ENCODE results near the gene NPPC. TPM values are rescaled to one million over a fixed set of nuclear protein-coding genes. Genes with fewer than 3 reads are reported as not detected.
A peak's percentile ranks its signal among the peaks of the same experiment; 100 is the strongest.

The NPPC gene
- total RNA-seq, 1 experiment from 2014 or later, result not detected

DNA sequence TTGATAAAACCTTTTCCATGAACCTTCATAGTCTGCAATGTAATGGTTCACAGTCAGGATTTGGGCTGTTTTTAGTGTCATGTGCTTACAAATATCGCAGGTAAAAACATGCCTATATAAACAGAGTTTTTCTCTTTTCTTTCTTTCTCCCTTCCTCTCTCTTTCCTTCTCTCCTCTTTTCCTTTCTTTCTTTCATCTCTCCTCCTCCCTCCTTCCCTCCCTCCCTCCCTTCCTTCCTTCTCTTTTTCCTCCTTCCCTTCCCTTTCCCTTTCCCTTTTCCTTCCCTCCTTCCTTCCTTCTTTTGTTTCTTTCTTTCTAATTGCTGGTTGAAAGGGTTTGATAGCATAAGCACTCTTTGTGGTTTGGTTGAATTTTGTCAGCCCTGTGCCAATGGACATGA lies 9.6 kb upstream of the NPPC start:
- no peak for DNase-seq (ENCODE audit: low read depth)

DNA sequence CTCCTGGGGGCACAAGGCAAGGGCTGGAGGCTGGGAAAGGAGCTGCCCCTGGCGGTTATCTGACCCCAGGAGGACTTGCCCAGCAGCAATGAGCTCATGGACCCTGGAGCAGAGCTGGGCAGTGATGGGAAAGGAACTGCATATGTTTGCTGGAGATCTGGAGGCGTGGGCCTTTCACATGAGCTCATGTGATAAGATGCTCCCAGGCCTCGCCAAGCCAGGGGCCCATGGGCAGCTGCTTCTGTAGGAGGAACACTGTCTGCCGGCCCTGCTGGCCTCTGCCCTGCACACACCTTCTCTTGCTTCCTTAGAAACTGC lies 9.0 kb upstream of the NPPC start:
- DNase-seq (ENCODE audit: low read depth), result no peak

DNA sequence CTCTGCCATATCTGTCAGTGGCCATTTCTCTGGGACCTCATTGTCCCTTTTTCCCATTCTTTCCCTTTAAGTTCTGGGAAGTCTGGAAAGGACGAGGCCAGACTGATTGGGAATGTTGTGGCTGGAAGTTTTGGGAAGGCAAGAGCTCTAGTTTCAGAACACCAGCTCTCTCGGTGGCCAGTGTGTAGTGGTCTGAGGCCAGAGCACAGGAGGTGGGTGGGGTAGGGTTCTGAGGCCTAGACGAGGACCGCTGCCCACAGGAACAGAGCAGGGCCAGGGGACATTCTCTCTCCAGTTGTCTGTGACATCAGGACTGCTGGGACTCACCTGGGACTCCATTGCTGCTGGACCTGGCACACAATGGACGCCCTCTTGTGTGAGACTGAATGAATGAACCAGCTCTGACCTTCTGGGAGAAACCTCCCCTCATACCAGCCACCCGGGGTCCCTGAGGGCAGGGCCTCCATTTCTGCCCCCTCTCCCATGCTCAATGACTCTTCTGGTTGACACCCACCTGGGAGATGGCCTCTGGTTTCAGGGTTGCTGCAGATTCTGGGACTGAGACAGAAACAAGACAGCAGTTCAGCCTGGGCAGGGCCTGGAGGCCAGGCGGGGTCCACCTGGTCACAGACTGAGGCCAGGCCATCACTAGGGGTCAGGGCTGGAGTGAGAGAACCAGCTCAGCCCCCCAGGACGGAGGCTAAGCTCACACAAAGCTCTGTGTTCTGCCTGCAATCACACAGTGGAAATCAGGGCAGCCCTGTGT lies 8.4 kb upstream of the NPPC start:
- no peak for DNase-seq (ENCODE audit: low read depth)

DNA sequence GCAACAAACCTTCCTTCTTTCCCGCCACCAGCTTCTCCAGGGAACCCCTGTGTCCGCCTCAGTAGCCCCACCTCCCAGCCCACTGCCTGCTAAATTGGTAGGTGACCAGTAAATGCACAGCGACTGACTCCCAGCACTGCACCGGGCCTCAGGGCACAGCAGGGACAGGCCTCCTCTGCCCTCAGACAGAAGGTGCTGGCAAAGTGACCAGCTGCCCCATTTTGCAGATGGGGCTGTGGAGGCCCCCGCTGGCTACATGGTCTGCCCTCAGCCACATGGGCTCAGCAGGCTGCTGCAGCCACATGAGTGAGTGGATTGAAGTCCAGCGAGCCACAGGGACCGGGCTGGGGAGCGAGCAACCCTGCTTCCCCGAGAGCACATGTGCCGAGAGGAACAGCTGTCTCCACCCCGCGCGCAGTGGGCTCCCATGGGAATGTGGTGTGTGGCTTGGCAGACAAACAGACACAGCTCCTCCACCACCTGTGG lies 7.8 kb upstream of the NPPC start:
- DNase-seq (ENCODE audit: low read depth), result no peak

DNA sequence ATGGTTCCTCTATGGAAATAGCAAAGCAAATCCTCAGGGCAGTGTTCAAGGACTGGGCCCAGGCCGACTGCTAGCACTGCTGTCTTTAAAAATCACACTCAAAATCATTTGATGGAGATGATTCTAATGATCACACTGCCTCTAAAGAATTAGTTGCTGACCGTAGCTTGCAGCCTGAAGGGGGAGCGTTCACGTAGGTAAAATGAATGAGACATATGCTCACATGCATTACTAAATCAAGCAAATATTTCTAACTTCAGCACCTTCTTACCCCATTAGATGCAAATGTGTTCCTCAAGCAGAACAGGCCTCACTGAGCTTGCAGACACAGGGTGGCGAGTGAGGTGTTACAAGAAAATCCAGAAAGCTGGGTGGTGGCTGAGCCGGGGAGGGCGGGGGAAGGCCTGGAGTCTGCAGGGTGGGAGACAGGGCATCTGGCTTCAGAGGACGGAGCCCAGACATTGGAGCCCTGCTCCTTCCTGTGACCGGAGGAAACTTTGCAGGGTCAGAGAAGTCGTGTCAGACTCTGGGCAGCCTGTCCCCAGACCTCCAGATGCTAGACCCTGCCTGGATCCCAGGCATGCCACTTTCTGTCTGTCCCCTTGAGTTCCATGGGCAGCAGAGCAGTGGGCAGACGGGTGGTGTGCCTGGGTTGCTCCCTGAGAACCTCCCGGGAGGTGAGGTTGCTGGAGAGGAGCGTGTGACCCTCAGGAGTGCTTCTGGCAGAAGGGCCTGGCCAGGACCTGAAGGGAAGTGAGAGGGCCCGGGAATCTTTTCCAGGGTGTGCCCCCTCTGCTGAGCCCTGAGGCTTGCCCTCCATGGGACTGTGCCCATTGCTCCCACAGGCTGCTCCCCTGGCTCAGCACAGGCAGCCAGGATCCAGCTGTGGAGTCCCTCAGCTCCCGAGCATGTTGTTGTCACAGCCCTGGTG lies 7.1 kb upstream of the NPPC start:
- no peak for DNase-seq (ENCODE audit: low read depth)

DNA sequence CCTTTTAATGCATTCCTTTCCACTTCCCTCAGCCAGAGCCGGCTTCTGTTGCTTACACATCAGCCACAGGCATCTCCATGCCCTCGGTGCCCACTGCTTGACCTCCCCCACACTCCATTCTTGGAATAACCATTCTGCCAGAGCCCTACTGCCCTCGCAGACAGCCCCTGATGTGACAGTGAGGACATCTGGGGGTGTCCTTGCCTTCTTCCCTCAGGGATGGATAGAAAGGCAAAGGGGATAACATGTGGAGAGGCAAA lies 6.4 kb upstream of the NPPC start:
- DNase-seq (ENCODE audit: low read depth), result peak; percentile 50

DNA sequence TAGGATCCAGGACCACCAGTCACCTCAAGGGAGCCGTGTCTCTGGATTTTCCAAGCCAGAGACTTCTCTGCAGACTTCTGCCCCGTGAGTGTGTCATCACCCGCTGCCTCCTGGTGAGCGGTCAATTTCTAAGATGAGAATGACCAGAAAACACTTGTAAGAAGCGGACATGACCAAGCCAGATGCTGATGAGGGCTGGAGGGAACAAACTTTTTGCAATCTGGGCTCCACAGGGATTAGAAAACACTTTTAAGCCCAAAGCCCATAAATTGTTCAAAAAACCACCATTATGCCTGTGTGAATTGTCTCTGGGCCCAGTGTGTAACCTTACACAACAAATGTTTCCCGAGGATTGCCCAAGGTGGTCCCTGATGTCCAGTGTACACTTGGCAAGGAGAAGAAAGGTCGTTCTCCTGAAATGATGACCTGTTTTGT lies 5.3 kb upstream of the NPPC start:
- DNase-seq (ENCODE audit: low read depth), result no peak

DNA sequence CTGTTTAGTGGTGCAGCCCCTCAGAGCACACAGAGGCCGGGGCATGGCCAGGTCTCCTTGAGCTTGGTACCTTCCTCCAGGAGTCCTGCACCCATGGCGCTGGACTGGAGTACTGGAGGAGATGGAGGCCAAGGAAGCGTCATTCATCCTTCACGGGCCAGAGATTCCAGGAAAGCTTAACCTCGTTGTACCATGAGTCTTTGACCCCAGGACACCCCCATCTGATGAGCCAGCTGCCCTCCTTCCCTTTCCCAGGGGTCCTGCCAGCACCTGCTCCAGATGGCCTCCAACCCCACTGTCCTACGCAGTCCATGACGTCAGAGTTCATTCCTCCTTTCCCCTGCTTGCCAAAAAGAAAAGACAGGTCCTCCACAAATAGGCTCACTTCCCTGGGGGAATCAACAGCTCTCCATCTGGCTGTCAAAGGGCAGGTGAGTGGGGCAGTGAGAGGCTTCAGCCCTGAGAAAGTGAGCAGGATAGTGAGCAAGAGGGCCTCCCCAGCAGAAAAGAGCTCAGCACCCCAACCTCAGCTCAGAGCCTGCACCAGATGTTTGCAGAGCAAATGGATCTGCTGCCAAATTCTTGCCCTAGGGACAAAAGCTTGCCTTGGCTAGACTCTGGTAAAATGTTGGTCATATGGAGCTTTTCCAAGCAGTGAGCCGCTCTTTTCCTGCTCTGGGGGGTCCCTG lies 4.5 kb upstream of the NPPC start:
- DNase-seq (ENCODE audit: low read depth), result no peak

DNA sequence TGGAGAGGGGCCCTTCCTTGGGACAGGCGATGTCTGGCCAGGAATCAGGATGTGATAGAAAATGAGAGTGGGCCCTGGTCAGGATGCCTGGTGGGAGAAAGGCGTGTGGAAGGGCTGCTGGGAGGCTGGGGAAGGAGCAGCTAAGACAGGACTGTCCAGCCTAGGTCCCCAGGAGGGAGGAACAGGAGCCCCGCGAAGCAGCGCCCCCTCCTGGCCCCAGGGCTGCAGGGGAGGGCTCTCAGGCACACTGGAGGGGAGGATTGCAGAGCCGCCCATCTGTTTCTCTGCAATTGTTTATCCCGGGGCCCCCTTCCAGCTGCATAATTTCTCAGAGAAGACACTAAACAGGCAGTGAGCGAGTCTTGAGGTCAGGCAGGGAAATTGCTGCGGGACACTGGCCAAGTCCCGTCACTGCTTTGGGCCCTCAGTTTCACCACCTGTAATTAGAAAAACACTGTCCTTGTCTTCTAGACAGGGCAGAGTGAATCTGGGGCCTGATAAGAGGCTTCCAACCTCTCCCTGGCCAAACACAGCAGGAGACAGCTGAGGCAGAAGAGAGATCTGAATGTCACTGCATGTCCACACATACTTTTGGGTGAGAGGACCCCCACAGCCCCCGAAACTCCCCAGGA lies 3.9 kb upstream of the NPPC start:
- no peak for DNase-seq (ENCODE audit: low read depth)

DNA sequence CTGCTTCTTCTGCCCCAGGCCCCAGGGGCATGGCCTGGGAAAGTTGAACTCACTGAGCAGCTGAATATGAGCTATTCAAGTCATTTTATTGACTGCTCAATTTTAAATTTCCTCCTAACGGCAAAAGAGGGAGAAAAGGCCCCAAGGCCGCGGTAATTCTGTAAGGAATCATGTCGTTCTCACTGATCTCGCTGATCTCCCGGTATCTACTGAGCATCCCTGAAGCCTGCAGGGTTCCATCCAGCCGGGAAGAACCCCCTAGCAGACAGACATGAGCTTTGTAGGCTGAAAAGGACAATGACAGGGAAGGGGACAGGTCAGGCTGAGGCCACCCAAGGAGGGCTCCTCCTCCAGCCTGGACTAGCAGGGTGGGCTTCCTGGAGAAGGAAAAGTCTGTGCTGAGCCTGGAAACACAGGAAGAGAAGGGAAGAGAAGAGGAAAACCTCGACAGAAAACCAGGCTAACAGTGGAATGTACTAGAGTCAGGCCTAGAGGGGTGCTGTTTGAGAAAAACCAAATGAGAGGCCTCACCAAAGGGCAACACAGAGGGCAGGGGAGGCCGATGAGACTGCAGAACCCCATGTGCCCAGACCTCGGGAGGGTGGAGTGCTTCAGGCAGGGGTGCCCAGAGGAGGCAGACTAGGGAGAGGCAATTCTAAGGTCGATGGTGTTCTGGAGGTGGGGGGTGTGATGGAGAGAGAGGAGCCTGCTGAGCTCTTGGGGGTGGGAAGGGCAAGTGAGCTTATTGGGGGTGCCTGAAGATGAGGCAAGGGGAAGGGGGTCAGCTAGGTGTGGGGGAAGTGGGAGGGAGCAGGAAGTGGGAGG lies 2.9 kb upstream of the NPPC start:
- DNase-seq (ENCODE audit: low read depth), result no peak

DNA sequence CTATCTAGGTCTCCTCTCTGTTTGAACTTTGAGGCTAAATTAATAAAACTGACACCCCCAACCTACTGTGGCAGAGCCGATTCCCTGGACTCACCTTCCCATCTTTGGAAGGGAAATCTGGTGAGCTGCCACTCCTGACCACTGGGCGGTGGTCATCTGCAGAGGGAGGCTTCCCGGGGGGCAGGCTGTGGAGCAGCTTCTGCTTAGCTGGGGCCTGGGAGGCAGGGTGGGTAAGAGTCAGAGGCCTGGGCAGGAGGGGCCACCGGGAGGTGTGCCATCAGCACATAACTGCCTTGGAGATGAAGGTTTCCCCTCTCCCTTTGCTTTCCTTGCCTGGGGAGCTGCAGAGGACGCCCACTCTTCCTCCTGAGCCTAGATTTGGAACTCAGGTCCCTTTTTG lies 2.3 kb upstream of the NPPC start:
- DNase-seq (ENCODE audit: low read depth), result no peak

DNA sequence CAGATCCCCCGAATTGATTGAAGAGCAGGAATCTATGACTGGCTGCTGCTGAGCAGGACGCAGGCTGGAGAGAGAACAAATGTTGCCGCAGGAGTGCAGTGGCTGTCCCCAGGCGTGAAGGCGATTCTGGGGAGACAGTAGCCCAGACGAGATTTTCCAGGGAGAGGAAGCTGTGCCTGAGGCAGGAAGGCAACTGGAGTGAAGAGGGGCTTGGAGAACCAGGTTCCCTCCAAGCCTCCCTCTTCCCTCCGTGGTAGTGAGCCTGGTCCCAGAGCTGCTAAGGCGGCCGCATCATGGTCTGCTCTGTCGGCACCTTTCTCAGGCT lies 1.3 kb upstream of the NPPC start:
- no peak for DNase-seq (ENCODE audit: low read depth)

DNA sequence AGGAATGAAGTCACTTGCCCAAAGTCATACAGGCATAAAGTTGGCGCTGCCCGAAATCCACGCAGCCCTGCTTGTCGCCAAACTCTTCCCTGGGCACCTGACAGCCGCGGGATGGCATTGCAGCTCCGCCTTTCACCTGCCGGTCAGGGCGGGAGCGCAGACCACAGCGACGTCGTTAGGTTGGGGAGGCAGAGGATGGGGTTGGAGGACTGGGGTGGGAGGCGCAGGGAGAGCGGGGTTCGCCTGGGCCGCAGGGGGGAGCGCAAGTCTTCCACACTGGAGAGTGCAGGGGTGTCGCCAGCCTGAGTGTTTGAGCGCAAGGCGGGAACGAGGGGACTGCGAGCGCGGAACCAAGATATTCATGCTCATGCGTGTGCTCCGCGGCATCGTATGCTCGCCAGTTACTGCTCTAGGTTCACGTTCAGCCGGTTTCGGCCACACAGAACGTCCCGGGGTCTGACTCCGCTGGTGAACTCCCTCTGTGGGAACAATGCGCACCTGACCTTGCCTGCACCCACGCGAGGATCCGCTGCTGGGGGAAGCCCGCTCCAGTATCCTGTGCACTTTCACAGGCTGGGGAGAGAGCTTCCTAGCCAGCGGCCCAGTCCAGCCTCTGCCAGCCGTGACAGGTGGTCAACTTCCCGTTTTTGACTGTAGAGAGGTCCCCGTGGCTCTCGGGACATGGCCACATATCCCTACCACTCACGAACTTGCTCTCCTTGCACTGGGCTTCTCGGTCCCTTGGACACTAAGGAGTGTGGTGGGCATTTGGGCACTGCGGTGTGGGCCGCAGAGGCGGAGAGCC lies 767 bp upstream of the NPPC start:
- DNase-seq (ENCODE audit: low read depth), result peak; percentile 13

DNA sequence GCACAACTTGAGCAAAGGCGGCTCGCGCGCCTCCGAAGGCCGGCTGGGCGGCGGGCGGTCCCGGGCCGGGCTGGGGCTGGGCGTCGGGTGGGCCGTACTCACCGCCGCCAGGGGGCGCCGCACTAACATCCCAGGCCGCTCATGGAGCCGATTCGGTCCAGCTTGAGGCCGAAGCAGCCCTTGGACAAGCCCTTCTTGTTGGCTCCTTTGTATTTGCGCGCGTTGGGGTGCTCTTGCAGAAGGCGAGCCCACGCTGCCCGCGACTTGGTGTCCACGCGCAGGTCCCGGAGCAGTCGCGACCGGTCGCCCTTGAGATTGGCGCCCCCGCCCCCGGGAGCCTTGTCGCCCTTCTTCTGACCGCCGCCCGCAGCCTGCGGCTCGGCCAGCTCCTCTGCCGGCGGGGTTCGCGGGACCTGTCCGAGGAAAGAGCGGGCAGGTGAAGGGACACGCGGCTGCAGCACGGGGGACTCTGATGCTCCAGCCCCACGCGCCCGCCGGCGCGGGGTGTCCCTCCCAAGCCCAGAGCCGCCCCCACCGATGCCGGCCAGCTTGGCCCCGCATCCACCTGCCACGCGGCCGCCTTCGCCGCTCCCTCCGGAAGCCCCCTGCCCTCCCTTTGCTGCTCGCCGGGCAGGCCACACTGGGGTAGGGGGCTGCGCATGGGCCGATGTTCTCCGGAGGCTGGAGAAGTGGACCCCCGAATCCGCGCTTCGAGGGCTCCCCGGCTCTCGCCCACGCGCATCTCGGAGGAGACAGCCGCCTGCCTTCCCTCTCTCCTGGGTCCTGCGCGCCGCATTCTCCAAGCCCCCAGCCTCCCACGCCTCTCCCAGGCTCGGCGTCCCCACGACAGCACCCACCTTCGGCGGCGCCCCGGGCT lies 655 bp downstream of the NPPC start:
- peak; percentile 79 for DNase-seq (ENCODE audit: low read depth)

DNA sequence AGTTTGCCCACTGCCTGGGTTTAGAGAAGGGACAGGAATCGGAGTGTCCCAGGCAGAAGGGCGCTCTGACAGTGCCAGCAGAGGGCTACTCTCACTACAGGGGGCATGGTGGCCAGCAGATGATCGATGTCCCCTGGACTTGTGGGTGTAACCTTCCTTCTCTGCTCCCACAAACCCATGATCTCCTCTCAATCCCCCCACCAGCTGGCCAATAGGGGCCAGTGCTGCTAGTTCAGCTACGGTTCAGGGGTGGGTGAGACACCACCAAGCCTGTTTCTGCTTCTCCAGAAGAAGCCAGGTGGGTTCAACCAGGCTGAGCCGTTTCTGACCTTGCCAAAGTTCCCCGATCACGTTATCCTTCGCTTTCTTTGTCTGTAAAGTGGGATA lies 1.3 kb downstream of the NPPC start:
- DNase-seq (ENCODE audit: low read depth), result no peak

DNA sequence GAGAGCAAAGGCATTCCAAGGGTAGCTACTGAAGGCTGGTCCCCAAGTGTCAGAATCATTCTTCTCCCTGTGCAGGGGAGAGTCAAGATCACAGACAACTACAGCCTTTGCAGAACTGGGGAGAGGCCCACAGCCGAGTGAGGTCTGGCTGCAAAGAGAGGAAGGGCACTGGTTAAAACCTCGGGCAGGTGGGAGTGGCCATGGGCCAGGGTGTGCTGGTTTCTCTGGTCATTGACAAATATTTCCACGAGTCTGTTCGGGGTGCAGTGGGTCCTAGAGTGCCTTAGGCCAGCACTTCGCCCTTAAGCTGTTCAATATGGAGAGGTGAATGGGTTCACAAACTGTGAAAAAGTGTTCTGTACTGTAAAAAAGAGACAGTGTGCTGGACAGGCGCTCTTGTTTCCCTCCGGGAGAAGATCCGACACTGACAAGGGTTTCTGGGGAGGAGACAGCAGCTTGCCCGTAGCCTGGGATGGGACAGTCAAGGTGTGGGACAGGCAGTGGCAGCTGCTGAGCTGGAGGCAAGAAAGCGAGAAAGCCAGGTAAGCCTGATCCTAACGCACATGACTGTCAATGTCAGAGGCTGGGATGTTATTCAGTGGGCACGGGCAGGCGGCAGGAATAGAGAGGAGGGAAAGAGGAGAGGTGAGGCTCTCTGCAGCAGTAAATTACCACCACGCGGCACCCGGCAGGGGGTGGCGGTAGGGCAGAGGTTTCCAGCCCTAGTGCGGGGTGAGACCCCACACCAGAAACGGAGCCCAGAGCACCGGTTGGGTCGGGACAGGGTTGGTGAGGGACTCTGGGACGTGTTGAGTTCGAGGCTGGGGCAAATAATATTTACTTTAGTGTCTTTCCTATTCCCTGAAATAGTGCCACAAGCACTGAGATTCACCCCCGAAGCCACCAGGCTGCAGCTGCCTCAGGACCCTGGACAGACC lies 2.0 kb downstream of the NPPC start:
- no peak for DNase-seq (ENCODE audit: low read depth)

DNA sequence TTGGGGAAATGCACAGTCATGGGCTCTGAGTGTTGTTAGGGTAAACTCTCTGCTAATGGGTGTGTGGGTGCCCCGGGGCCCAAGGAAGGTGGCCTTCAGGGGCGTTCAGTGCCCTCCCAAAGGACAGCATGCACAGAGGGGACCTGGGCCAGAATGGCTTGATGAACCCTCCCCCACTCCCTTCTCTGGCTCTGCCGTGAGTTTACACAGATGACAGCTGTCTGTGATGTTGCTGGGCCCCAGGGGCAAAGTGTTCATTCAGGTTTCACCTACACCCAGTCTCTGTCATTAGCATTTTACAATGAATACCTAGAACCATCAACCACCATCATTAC lies 3.2 kb downstream of the NPPC start:
- no peak for DNase-seq (ENCODE audit: low read depth)

DNA sequence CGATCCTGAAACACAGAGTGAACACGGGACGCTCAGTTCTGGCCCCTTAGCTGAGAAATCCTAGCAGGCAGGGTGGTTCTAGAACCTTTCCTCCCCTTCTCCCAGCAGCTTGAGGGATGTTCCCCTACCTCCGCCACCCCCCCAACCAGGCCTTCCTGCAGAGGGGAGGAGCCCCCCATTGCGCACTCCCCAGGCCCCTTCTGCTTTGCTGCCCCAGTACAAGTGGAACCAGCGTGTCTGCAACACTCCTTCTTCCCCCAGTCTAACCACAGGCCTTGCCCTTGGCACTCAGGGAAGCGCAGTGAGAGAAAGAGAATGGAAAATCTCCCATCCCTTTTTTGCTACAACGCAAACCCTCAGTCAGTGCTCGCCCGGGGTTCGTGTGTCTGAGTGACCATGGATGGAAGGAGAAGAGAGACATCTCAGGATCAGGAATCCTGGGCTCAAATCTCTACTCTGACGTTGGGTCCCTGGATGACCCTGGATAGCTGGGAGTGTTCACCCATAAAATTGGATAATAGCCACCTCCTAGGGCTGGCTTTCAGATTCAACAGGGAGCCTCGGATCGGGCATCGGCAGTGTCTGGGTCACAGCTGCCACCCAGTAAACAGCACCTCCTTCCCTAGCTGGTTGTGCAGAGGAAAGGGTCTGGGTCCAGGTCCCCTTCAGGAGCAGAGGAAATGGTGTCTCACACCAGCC lies 3.7 kb downstream of the NPPC start:
- no peak for DNase-seq (ENCODE audit: low read depth)

Data from M059J (cell line).